Measurements from ENCODE around the gene METTL25B.

Gene METTL25B

GRCh38 chr1:156772728-156773497 lies 44.6 kb downstream of the METTL25B start:
- no peak for DNase-seq

- no peak for DNase-seq
These were observed 45.3 kb downstream of the METTL25B start for GRCh38 chr1:156773607-156774006.

- DNase-seq: no peak
These were observed 47.5 kb downstream of the METTL25B start for GRCh38 chr1:156775799-156776198.

- no peak for DNase-seq
These were observed 48.7 kb downstream of the METTL25B start for GRCh38 chr1:156776942-156777341.

- no peak for DNase-seq
These were observed 49.3 kb downstream of the METTL25B start for GRCh38 chr1:156777573-156777972.

- no peak for DNase-seq
These were observed 53.4 kb downstream of the METTL25B start for GRCh38 chr1:156781585-156782186.

DNA sequence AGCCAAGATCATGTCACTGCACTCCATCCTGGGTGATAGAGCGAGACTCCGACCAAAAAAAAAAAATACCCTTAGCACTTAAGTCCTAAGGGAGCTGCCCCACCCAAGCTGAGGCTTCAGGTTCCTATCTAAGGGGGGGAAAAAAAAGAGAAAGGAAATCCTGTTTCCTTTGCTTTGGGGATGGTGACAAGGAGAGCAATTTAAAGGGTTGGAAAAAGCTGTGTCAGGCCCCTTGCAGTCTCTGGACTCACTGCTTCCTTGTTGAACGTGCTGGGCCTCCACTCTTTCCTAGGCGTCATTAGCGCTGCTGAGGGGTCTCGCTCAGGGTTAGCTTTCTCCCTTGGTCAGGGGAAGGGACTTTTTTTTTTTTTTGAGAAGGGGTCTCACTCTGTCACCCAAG lies 57.2 kb downstream of the METTL25B start:
- DNase-seq: no peak

Data from activated CD4-positive, alpha-beta T cell treated with anti-CD3 and anti-CD28 coated beads, Interleukin-2, amount 50 U/mL, for 4 hours (primary cell).